ENCODE measurements around the gene FIGN.

- TF ChIP-seq CTCF (conservative IDR thresholded peaks at IDR 0.05; ENCODE audit: low read depth, low read length) (no peak), MXI1 (IDR thresholded peaks at IDR 0.05; ENCODE audit: borderline replicate concordance, low read depth, low read length) (no peak), RCOR1 (IDR thresholded peaks at IDR 0.05; ENCODE audit: insufficient replicate concordance, low read length) (no peak), POLR2A (IDR thresholded peaks at IDR 0.05; ENCODE audit: low read depth, low read length) (no peak), CEBPB (IDR thresholded peaks at IDR 0.05; ENCODE audit: low read depth, low read length) (no peak), RAD21 (IDR thresholded peaks at IDR 0.05; ENCODE audit: low read length) (no peak), ELK1 (IDR thresholded peaks at IDR 0.05; ENCODE audit: borderline replicate concordance, low read depth, low read length) (no peak), USF2 (IDR thresholded peaks at IDR 0.05; ENCODE audit: low read depth, low read length) (no peak), SMC3 (IDR thresholded peaks at IDR 0.05; ENCODE audit: low read depth, low read length) (no peak), BHLHE40 (IDR thresholded peaks at IDR 0.05; ENCODE audit: low read depth, low read length) (no peak), MAFK (IDR thresholded peaks at IDR 0.05; ENCODE audit: low read depth, low read length) (no peak), CHD1 (IDR thresholded peaks at IDR 0.05; ENCODE audit: low read depth, low read length) (no peak), RFX5 (IDR thresholded peaks at IDR 0.05; ENCODE audit: low read depth, low read length) (no peak)
These were observed 17.9 kb upstream of the FIGN start for GRCh38 chr2:163753726-163754125.

All from IMR-90 (cell line).